ENCODE results near the gene NRXN3.

Gene NRXN3

GRCh38 chr14:78933948-78934524, 763.9 kb downstream of the NRXN3 start:
- no peak overlapping the region for H3K27ac ChIP-seq
- H3K4me3 ChIP-seq, result no peak overlapping the region

GRCh38 chr14:78946949-78947348, 776.8 kb downstream of the NRXN3 start:
- no peak overlapping the region for H3K4me3 ChIP-seq
- H3K27ac ChIP-seq, result no peak overlapping the region

DNA sequence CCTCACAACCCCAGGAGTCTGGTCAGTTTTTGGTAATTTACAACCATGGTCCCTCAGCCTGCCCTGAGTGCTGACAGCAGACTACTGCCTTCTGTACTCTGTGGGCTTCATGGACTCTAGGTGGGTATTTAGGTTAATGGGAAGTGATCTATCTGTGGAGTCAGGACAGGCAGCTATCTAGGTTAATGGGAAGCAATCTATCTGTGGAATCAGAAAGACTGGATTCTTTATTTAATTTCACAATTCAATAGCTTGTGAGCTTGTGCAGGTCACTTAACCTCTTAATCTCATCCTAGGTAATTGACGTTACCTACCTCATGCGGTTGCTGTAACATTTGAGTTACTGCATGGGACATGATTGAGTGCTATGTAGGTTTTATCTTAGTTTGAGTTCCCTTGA, 777.5 kb downstream of the NRXN3 start:
- H3K4me3 ChIP-seq, result no peak overlapping the region

GRCh38 chr14:78950649-78951048, 780.5 kb downstream of the NRXN3 start:
- H3K4me3 ChIP-seq, result no peak overlapping the region
- no peak overlapping the region for H3K27ac ChIP-seq

More for the DNA sequence above, 777.5 kb downstream of the NRXN3 start:
- H3K27ac ChIP-seq, result no peak overlapping the region

GRCh38 chr14:78951602-78952001, 781.4 kb downstream of the NRXN3 start:
- no peak overlapping the region for H3K4me3 ChIP-seq
- H3K27ac ChIP-seq, result no peak overlapping the region

DNA sequence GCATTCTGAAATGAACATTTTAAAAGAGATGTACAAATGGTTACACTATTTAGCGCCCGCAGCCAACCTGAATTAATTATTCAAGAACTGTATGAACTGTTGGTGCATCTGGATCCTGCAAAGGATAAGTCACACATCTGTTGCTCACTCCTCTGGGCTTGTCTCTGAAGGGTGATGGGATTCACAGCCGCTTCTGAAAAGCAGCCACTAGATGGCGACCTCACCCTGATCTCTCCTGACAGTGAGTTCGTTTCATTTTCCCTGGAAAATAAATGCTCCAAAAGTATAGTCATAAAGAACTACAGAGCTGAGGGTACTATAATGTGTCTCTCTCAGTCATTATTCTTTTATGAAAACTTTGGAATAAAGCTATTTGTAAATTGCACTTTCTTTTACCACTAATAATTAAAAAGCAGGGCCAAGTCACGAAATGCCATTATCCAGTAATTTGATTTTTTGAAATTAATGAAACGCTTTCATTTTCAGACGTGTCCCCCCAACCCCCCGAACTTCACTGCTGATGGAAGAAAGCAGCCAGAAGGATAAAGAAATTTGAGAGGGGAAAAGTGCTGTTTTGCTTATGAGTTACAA, 789.6 kb downstream of the NRXN3 start:
- no peak overlapping the region for H3K27ac ChIP-seq

DNA sequence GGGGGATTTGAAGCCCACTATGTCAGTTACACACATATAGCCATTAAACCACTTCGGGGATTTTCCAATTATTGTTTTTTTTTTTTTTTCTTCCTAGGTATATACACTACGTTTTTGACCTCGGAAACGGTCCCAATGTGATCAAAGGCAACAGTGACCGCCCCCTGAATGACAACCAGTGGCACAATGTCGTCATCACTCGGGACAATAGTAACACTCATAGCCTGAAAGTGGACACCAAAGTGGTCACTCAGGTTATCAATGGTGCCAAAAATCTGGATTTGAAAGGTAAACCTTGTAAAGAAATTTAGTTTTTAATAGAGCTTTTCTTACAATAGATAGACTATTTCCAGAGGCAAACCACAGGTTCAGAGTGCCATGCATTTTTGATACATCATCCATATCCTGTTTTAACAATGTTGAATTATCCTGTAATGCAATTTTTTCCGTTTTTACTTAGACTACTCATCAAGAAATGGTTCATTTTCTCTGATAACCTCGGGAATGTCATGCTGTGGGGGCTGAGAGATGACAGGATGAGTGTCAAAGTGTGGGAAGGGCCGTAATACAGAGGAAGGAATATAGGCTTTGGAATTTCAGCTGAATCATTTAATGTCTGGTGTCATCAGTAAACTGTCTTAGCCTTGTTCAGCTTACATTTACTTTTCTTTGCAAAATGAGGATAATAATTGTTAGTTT, 797.1 kb downstream of the NRXN3 start:
- H3K4me3 ChIP-seq, result no peak overlapping the region
- H3K27ac ChIP-seq, result no peak overlapping the region

More for the DNA sequence above, 789.6 kb downstream of the NRXN3 start:
- H3K4me3 ChIP-seq, result no peak overlapping the region

- H3K27ac ChIP-seq, result no peak overlapping the region
- no peak overlapping the region for H3K4me3 ChIP-seq
These were observed 798.1 kb downstream of the NRXN3 start for GRCh38 chr14:78968265-78968664.

GRCh38 chr14:78970677-78971076, 800.5 kb downstream of the NRXN3 start:
- Histone ChIP-seq H3K27ac (no peak overlapping the region), H3K4me3 (no peak overlapping the region)

GRCh38 chr14:78972440-78972839, 802.3 kb downstream of the NRXN3 start:
- Histone ChIP-seq H3K4me3 (no peak overlapping the region), H3K27ac (no peak overlapping the region)

DNA sequence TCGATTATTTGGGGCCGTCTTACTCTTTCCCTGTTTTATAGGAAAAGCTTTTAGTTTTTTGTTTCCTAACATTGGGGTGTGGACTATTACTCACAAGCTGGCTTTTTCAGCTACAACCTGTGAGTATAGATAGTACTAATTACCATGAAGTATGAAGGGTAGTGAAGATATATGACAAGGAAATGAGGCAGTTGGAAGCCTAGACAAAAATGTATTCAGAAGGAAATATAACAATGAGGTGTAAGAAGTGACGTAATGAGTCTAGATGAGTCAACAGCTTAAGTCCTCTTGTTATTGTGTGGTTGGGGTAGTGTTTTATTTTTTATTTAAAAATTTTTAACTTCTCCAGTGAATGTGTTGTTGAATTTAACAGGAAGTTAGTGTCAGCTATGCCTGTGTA, 804.5 kb downstream of the NRXN3 start:
- Histone ChIP-seq H3K27ac (no peak overlapping the region), H3K4me3 (no peak overlapping the region)

DNA sequence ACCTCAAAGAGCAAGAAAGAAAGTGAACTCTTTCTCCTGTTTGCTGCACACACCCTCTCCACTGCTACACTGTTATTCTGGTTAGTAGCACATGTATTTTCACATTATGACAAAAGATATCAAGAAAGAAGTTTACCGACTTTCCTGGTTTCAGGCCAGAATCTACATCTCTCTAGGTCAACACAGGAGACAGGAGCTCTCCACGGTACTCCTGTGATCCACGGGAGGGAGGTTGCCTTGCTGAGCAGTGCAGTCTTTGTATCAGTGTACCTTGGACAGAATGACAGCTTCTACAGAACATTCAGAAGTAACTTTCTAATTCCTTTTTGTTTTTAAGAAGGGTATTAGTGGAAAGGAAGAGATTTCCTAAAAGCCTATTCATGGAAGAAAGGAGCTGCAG, 805.6 kb downstream of the NRXN3 start:
- H3K27ac ChIP-seq, result no peak overlapping the region

GRCh38 chr14:78978896-78979295, 808.7 kb downstream of the NRXN3 start:
- Histone ChIP-seq H3K27ac (no peak overlapping the region), H3K4me3 (no peak overlapping the region)

More for the DNA sequence above, 805.6 kb downstream of the NRXN3 start:
- H3K4me3 ChIP-seq, result no peak overlapping the region

DNA sequence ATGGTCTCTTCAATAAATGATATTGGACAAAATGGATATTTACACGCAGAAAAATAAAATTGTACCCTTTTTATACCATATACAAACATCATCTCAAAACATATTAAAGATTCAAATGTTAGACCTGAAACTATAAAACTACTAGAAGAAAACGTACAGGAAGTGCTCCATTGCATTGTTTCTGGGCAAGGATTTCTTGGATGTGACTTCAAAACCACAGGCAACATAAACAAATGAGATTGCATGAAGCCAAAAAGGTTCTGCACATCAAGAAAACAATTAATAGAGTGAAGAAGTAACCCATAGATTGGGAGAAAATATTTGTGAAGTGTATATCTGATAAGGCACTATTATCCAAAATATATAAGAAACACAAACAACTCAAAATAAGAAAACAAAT, 812.4 kb downstream of the NRXN3 start:
- no peak overlapping the region for H3K27ac ChIP-seq
- no peak overlapping the region for H3K4me3 ChIP-seq

- H3K4me3 ChIP-seq, result no peak overlapping the region
These were observed 813.0 kb downstream of the NRXN3 start for GRCh38 chr14:78983126-78983525.

DNA sequence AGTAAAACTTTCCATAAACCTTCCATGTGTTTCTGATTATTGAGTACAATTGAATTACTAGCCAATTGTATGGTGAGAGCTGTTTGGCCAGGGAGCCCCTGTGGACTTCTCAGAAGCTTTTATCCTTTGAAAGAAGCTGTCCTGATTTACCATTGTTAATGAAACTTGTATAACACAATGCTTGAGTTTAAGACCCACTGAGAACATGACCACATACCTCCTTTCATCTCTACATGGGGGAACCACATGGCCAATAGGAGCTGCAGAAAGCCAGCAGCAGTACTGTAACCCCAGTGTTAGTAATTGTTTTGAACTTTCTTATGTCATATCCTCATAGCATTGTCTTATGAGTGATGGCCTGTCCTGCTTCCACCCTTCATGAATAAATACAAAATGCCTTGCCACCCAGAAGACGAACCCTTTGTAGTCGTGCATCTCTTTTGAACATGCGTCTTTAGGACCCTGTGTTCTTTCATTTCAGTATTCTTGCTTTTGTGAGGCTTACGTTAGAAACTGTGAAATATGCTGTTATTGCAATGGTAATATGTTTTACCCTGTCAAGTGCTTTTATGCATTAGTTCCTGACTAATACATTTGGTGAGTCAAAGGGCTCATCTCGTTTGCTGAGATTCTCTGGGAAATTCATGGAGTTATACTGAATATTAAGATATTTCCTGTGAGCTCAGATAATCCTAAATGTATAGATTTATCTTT, 815.7 kb downstream of the NRXN3 start:
- Histone ChIP-seq H3K4me3 (no peak overlapping the region), H3K27ac (no peak overlapping the region)

More at GRCh38 chr14:78983126-78983525, 813.0 kb downstream of the NRXN3 start:
- no peak overlapping the region for H3K27ac ChIP-seq

DNA sequence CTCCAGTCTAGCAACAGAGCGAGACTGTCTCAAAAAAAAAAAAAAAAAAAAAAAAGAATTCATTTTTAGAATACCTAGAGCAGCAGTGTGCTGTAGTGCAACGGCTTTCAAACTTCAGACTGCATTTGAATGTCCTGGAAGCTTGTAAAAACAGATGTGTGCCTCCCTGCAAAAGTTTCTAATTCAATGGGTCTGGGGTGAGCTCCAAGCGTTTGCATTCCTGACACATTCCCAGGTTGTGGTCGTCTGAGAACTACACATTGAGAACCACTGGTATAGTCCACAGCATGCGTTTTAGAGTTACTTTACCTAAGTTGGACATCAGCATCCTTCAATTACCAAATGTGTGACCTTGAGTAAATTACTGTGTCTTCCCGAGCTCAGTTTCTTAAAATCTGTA, 816.8 kb downstream of the NRXN3 start:
- Histone ChIP-seq H3K27ac (no peak overlapping the region), H3K4me3 (no peak overlapping the region)

GRCh38 chr14:78989221-78989620, 819.0 kb downstream of the NRXN3 start:
- no peak overlapping the region for H3K27ac ChIP-seq
- H3K4me3 ChIP-seq, result no peak overlapping the region

GRCh38 chr14:78992867-78993266, 822.7 kb downstream of the NRXN3 start:
- H3K4me3 ChIP-seq, result no peak overlapping the region
- no peak overlapping the region for H3K27ac ChIP-seq

GRCh38 chr14:78997811-78998210, 827.6 kb downstream of the NRXN3 start:
- H3K4me3 ChIP-seq, result no peak overlapping the region
- H3K27ac ChIP-seq, result no peak overlapping the region

- no peak overlapping the region for H3K4me3 ChIP-seq
These were observed 839.1 kb downstream of the NRXN3 start for GRCh38 chr14:79009286-79009685.

More at GRCh38 chr14:79009286-79009685, 839.1 kb downstream of the NRXN3 start:
- H3K27ac ChIP-seq, result no peak overlapping the region
